Activated naive CD4-positive, alpha-beta T cell treated with anti-CD3 and anti-CD28 coated beads for 36 hours (primary cell): ENCODE data around the gene HADH. TPM values are rescaled to one million over a fixed set of nuclear protein-coding genes. Genes with fewer than 3 reads are reported as not detected.

Source experiments
- CTCF ChIA-PET: fragments of 350-600 bp; sonication (Branson Sonifier 250); formaldehyde crosslinking; loops from one replicate; lab custom pipeline; 2021; ENCODE audit warnings: antibody characterized with exemption; lab: Charles Lee
- DNase-seq: peaks from one replicate; pipeline ENCODE4 v3.0.0-alpha.2; 2020
- H3K27ac Mint-ChIP-seq: one replicate; pipeline ENCODE4 v1.8.0; 2021; ENCODE audit warnings: mild to moderate bottlenecking, mixed read lengths
- H3K27me3 Mint-ChIP-seq: one replicate; pipeline ENCODE4 v1.8.0; 2021; ENCODE audit warnings: low read depth, mixed read lengths
- H3K36me3 Mint-ChIP-seq: one replicate; pipeline ENCODE4 v1.8.0; 2021; ENCODE audit warnings: low read depth, mixed read lengths
- H3K4me1 Mint-ChIP-seq: one replicate; pipeline ENCODE4 v1.8.0; 2021; ENCODE audit warnings: low read depth, mixed read lengths
- H3K4me3 Mint-ChIP-seq: one replicate; pipeline ENCODE4 v1.8.0; 2021; ENCODE audit warnings: mild to moderate bottlenecking, moderate library complexity, mixed read lengths
- H3K9me3 Mint-ChIP-seq: one replicate; pipeline ENCODE4 v1.8.0; 2021; ENCODE audit warnings: mixed read lengths
- intact Hi-C: fragments of 100-400 bp; cut with micrococcal nuclease; formaldehyde crosslinking; loops from one replicate; pipeline ENCODE4 v1.15.1; 2023
- total RNA-seq, 2 experiments: library from RNA; stranded (reverse); gene quantifications; one replicate each; pipeline ENCODE4 v1.2.3, GENCODE V29; 2021

HADH gene
- total RNA-seq, 2 experiments from 2014 or later = 56.1 to 57.6 TPM

DNA sequence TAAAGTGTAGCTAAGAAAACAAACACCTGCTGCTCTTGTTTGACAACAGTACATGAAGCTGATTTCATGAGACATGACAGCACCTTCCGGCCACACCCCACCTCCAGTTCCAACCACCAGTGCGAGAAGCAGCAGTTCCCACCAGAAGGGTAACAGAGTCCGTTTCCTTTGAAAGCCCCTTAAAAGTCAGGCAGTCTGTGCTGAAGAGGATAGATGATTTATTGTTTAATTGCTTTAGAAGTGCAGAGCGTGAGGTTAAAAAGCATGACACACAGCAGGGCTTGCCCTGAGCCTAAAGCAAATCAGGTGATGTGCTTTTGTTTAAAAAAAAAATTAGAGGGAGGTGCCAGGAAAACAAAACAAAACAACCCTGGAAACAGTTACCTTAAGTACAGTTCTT lies 82.6 kb downstream of the HADH start:
- Mint-ChIP-seq H3K4me3 (peak overlapping the region; percentile 38), H3K4me1 (peaks cover 84% of the 10 kb centered on the region), H3K27me3 (no peaks in the 10 kb centered on the region), H3K36me3 (peaks cover 71% of the 10 kb centered on the region), H3K27ac (peak overlapping the region; percentile 89), H3K9me3 (no peaks in the 10 kb centered on the region)
- peak; percentile 84 for DNase-seq
- CTCF ChIA-PET = interaction anchor here (0.6 to 2.1 kb wide), 5 partner anchors 12 to 1629 kb away, joined by 3 to 6 read pairs (median 4); no protein-coding TSS in a partner anchor
- intact Hi-C loops = loop anchor here (1.0 to 2.0 kb wide), 6 partner anchors 8 to 46 kb away; no protein-coding TSS in a partner anchor

GRCh38 chr4:108078024-108078733 lies 88.5 kb downstream of the HADH start:
- Mint-ChIP-seq H3K27me3 (no peaks in the 10 kb centered on the region), H3K9me3 (no peaks in the 10 kb centered on the region), H3K36me3 (peaks cover 76% of the 10 kb centered on the region), H3K4me3 (no peak overlapping the region), H3K4me1 (peaks cover 80% of the 10 kb centered on the region), H3K27ac (peak overlapping the region; percentile 97)
- CTCF ChIA-PET = interaction anchor here (0.7 to 2.6 kb wide), 3 partner anchors 15 to 246 kb away, joined by 3 to 9 read pairs (median 3); no protein-coding TSS in a partner anchor
- intact Hi-C loops = loop anchor here (1.0 kb wide), 1 partner anchor 32 kb away; no protein-coding TSS in a partner anchor
- peak; percentile 35 for DNase-seq

DNA sequence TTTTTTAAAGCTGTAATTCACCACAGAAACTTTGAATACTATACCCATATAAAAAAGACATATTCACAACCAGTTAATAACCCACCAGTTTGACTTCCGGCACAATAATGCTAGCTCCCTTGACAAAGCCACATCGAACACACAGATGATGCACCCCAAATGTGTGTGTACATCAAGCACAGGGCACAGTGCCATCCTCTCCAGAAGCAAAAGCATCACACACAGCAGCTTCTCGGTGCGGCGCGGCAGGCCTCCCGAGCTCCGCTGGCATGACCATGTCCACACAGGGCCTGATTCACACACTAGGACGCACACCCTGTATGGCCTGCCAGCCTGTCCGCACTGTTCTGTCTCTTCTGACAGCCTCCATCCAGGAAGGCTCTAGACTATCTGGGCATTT lies 91.1 kb downstream of the HADH start:
- CTCF ChIA-PET = interaction anchor here (0.7 to 2.6 kb wide), 12 partner anchors 13 to 290 kb away, joined by 3 to 9 read pairs (median 4); no protein-coding TSS in a partner anchor
- intact Hi-C loops = loop anchor here (1.0 to 5.0 kb wide), 3 partner anchors 8 to 47 kb away; no protein-coding TSS in a partner anchor
- no peaks in the 10 kb centered on the region for H3K27me3 Mint-ChIP-seq
- H3K9me3 Mint-ChIP-seq = no peaks in the 10 kb centered on the region
- peak; percentile 73 for DNase-seq
- H3K4me3 Mint-ChIP-seq = peak overlapping the region; percentile 74
- H3K4me1 Mint-ChIP-seq = peaks cover 79% of the 10 kb centered on the region
- peak overlapping the region; percentile 93 for H3K27ac Mint-ChIP-seq
- H3K36me3 Mint-ChIP-seq = peaks cover 77% of the 10 kb centered on the region

GRCh38 chr4:108081256-108081655 lies 91.6 kb downstream of the HADH start:
- Mint-ChIP-seq H3K4me1 (peaks cover 81% of the 10 kb centered on the region), H3K9me3 (no peaks in the 10 kb centered on the region), H3K4me3 (peak overlapping the region; percentile 74), H3K27me3 (no peaks in the 10 kb centered on the region), H3K36me3 (peaks cover 77% of the 10 kb centered on the region), H3K27ac (peak overlapping the region; percentile 93)
- CTCF ChIA-PET = interaction anchor here (0.9 to 2.6 kb wide), 8 partner anchors 12 to 78 kb away, joined by 3 to 9 read pairs (median 4); no protein-coding TSS in a partner anchor
- intact Hi-C loops = loop anchor here (2.0 to 5.0 kb wide), 2 partner anchors 16 to 46 kb away; no protein-coding TSS in a partner anchor
- peak; percentile 67 for DNase-seq

Other genes with a start within 250 kb of the HADH start
- gene SGMS2, start 165.0 kb upstream of the HADH start, total RNA-seq = under 1 TPM in 1 of 2 experiments, not detected in 1; 0.07 TPM
- 1 to 10 TPM; 1.5 to 1.8 TPM for gene CYP2U1, start 58.3 kb upstream of the HADH start, total RNA-seq
- 100 to 1,000 TPM; 350 to 367 TPM for gene LEF1, start 179.0 kb downstream of the HADH start, total RNA-seq